Stimulated activated CD8-positive, alpha-beta memory T cell treated with anti-CD3 and anti-CD28 coated beads, Interleukin-4, amount 100 ng/mL, for 24 hours (primary cell): ENCODE measurements around the gene SLC7A10.
A peak's percentile ranks its signal among the peaks of the same experiment; 100 is the strongest.
"Not testable (repeated sequence)": the region's sequence is repeated elsewhere in the genome, so short reads cannot be mapped to it uniquely, and the experiment has no call there.

Experiments
- DNase-seq: peaks from one replicate; pipeline ENCODE4 v3.0.0-alpha.2; 2020; ENCODE audit warnings: low read depth

The SLC7A10 gene

DNA sequence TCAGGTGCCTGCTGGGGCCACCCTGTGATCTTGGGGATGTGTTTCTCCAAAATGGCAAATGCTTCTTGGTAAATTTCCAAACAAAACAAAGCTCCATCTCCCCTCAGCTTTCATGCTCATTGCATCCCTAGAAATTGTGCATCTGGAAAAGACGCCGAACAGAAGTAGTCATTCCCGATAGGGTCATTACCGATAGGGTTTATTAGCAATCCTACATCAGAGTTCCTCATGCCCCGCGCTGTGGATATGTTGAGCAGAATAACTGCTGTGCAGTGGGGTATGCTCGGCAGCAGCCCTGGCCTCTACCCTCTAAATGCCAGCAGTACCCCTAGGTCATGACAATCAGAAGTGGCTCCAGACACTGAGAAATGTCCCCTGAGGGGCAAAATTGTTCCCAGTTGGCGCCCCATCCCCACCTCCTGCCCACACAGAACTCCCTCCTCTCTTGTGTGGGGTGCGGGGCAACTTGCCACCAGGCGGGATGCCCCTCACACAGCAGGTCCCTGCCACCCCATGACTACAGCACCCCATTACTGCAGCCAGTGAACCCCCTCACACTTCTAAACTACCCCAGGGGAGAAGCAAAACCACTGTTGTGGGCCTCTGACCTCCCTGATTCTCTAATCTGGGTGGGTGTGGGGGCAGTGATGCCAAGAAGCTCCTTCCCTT, 13.0 kb upstream of the SLC7A10 start:
- DNase-seq: no peak

DNA sequence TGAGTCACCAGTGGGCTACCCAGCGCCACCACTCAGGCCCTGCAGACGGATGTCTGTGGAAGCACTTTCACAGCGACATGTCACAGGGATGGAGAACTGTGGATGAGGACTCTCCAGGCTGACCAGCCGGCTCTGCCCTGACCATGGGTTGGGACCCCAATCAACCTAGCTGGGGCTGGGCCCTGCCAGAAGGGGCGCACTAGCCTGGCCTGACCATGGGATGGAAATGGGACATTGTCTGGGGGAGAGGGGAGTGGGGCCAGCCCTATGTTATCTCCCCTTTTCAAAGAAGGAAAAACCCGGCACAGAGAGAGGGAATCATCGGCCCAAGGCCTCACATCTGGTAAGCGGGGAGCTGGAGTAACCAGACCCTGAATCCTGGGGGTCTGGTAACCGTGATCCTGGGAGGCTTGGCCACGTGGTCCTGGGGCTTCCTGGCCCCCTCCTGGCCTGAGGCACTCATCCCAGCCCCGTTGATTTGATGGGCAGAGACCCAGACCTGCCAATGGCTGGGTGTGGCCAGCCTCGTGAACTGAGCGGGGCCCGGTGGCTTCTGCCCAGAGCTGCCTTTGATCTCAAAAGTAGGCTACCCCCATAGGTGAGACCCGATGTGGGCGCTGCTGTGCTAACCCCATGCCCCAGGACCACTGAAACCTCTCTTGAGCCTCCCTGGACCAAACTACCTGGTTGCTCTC, 11.2 kb upstream of the SLC7A10 start:
- DNase-seq: no peak

DNA sequence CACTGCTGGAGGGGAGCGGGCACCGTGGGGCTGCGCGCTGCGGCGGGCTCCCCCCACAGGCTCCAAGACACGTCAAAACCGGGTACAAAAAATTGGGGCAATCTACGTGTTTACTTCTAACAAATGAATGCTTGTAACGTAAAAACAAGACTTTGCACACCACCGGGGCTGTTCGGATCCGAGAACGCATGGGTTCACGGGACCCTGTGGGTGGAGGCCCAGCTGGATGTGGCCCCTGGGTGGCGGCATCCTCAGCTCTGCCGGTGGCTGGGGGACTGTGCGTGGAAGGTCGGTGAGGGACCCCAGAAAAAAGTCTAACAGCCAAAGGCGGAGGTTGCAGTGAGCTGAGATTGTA, 10.3 kb upstream of the SLC7A10 start:
- no peak for DNase-seq

DNA sequence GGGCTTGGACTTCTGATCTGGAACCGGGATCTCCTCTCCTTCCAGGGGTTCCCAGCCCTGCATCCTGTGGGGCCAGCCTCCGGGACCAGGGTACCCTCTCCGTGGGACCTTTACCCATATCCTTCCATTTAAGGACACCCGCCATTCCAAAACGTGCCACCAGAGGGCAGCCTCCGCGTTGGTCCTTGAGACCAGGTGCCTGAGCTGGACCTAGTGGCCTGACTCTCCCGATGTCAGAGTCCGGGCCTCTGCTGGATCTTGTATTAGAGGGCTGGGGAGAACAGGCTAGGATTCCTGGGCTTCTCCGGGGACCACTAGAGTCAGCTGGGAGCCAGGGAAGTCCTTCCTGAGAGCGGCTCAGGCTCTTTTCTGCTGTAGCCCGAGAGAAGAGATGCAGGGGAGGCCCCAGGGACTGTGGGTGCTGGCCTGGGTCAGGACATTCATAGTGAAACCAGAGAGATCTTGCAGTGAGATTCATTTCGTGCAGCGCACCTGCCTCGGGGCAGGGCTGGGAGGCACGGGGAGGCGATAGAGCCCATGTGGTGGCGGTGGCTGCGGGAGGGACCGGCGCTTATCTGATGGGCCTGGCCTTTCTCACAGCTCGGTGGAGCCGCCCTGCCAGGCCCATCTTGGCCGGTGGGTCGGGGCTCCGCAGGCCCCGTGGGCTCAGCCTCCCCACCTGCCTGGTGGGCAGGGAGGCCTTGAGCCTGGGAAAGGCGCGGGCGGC, 9.8 kb upstream of the SLC7A10 start:
- peak; percentile 69 for DNase-seq

DNA sequence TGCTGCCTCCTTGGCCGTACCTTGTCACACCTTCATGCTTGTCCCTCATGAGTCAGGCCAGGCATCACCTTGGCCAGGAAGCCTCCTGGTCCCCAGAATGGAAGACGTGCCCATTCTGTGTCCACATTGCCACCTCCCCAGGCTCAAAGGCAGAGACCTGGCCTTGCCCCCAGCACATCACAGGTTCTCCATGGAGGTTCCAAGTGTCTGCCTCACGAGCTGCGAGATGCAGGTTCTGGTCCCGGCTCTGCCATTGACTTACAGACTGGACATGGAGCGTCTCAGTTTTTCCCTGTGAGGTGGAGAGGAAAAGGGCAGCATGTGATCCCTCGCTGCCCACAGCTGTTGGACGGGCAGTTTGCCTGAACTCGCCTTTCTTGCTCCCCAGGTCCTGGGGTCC, 9.1 kb upstream of the SLC7A10 start:
- no peak for DNase-seq

DNA sequence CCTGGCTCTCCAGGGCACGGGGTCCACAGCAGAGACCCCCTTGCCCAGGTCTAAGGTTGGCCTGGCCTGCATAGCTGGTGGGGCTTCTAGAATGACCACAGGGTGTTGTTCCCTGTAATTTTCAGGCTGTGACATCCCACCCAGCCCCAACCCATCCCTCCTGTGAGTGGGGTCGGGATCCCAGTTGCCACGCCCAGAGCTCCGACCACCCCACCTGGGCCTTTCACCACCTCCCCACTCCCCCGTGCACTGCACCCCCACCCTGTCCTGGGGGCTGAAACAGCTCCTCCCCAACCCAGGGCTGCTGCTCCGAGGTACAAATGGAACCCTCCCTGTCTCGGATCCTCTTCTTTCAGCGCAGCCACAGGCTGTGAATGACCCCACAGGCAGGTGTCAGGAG, 8.4 kb upstream of the SLC7A10 start:
- no peak for DNase-seq

DNA sequence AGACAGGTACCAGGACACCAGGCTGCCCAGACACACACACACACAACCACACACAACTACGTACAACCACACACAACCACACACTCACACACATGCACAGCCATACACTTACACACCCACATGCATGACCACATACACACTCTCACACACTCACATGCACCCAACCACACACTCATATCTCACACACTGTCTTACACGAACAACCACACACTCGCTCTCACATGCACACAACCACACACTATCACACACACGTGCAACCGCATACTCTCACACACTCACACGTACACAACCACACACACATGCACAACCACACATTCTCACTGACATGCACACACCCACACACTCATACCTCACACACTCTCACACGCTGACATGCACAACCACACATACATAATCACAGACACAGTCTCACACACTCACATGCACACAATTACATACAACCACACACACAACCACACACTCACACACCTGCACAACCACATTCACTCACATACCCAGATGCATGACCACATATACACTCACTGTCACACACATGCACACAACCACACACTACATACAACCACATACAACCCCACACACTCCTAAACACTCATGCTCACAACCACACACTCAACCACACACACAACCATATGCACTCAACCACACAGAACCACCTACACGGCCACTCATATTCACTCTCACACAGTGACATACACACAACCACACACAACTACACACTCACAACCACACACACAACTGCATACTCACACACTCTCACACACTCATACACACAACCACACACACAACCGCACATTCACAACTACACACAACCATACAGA, 7.6 kb upstream of the SLC7A10 start:
- DNase-seq: no peak

DNA sequence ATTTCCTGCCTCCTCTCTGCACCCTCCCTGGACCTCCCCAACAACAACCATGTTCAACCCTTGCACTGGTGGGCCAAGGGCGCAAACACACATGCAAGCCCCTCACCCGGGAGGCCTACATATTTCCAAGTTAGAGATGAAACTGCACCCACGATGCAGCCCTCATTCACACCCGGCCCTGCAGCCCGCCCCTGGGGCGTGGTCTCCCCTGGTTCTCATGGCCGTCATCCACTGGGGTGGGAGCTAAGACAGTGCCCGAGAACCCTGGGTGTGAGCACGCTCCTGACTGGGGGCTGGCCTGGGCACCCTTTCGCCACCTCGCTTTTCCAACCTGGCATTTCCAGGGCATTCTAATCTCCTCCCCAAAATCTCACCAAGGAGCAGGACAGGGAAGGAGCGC, 7.0 kb upstream of the SLC7A10 start:
- DNase-seq: no peak

DNA sequence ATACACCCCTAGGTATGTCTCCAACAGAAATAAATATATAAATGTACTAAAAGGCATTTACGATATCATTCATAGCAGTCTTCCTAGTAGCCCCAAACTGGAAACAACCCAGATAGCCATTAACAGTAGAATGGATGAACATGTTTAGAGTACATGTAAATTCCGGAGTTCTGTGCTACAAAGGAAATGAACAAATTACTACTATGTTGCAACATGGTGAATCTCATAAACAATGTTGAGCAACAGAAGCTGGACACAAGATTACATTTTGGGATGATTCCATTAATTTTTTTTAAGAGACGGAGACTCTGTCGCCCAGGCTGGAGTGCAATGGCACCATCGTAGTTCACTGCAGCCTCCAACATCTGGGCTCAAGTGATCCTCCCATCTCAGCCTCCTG, 5.9 kb upstream of the SLC7A10 start:
- no peak for DNase-seq

DNA sequence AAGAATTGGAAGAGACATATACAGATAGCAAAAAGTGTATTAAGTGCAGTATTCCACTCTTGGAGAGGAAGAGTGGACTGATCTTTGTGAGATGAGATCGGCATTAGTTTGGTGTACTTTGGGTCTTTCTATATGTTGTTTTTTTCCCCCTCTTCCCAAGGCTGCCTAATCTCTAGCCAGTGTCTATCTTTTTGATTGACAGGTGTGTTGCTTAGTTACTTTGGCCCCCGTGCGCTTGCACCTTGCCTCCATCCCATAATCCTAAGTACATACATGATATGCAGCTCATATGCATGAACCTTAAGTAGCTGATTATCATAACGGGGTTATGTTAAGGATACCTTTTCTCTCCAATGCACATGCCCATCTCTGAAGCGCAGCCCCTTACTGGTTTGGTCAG, 4.3 kb upstream of the SLC7A10 start:
- DNase-seq: no peak

DNA sequence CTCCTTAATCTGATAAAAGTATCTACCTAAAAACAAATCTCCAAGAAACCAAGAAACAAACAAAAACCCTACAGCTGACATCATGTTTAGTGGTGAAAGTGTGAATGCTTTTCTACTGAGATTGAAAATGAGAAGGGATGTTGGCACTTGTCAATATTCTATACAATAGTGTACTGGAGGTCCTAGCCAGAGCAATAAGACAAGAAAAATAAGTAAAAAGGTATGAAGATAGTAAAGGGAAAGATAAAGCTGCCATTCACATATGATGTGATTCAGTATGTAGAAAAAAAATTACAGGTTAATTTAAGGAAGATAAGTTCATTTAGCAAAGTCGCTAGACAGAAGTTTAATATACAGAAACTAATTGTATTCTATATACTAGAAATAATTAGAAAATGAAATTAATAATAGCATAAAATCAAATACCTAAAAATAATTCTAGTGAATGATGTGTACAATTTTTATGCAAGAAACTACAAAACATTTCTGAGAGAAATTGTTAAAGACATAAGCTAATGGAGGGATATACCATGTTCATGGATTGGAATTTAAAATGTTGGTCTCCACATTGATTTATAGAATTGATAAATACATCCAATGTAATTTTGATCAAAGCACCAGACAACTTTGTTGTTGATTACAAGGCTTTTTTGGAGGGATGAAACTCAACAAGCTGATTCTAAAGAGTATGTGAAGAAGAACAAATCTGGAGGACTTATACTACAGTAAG, 2.4 kb upstream of the SLC7A10 start:
- no peak for DNase-seq

DNA sequence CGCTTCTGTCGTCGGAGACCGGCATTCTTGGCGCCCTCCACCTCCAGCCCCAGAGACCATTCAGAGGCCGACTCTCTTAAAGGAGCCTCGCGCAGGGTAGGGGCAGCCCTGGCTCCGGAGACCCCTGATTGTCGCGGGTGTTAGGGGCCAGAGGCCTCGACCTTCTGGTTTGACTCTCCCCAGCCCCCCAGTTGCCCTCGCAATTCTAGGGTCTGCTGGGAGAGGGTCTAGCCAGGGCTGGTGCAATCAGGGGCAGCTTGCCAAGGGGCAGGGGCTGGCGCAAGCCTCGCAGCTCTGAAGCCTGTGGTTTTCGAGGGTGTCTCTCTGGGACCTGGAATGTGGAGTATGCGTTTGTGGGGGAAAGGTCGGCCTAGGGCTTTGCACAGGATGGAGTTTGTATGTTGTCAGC, 1.6 kb upstream of the SLC7A10 start:
- DNase-seq: no peak

DNA sequence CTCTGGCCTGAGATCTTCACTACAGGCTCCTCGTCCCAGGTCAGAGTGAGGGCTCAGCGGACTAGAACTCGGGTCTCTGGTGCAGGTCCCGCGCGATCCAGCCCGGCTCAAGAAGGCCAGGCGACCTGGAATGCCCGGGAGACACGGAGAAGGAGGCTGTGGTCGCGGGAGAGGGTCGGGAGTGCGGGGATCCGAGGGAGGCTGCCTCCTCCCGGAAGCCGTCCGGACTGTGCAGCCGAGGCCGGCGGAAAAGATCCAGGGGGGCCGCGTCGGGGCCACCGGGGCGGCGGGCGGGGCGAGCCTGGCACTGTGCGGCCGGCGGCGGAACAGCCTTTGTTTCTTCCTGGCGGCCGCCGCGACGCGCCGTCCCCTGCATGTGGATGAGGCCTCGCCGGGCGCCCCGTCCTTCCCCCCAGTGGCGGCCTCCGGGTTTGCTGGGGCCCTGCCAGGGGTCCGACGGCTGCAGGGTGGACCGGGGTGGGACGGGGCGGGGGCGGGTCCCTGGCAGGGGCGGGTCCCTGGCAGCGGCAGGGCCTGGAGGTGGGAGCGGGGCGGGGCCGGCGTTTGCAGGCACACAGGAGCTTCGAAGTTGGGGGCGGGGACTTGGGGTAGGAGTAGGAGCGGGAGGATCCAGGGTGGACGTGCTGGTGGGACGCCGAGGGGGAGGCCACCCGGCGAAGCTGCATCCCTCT, 1.0 kb upstream of the SLC7A10 start:
- DNase-seq: no peak

DNA sequence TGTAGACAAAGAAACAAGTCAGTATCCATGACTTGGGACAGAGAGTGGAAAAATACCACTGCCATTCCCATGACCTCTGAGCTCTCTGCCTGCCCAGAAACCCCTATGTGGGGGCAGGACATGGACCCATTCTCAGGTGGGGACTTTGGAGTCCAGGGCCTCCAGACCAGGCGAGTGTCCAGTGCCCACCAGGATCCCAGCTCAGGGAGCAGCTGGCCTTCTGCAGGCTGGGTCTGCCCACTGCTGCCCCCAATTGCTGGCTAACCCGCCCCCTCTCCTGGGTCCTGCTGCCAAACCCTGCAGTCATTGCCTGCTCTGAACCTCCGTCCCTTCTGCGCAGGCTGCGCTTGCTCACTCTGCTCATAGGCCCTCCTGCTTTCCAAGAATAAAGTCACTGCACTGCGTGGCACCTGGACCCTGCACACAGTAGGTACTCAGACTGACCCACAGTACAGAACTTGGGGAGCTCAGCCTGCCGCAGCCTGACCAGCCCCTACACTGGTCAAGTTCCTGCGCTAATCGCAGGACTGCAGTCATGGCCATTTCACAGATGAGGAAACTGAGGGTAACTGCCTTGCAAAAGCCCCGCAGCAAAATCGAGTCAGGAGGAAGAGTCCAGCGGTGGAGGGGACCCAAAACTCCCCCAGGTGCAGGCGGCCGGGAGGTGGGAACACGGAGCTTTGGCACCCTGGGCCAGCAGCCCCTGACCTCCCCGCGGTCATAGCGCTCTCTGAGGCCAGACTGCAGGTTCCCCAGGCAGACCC, 774 bp downstream of the SLC7A10 start:
- DNase-seq: no peak

DNA sequence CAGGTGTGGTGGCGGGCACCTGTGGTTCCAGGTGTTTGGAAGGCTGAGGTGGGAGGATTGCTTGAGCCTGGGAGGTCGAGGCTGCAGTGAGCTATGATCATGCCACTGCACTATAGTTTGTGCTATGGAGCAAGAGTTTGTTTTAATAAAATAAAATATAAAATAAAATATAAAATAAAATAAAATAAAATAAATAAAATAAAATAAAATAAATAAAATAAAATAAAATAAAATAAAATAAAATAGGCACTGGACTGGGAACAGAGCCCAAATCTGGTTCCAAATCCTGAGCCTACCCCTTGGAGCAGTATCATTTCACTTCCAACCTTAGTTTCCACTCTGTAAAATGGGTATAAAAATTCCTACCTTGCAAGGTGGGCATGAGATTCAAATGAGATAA, 3.4 kb downstream of the SLC7A10 start:
- DNase-seq: not testable (repeated sequence)

DNA sequence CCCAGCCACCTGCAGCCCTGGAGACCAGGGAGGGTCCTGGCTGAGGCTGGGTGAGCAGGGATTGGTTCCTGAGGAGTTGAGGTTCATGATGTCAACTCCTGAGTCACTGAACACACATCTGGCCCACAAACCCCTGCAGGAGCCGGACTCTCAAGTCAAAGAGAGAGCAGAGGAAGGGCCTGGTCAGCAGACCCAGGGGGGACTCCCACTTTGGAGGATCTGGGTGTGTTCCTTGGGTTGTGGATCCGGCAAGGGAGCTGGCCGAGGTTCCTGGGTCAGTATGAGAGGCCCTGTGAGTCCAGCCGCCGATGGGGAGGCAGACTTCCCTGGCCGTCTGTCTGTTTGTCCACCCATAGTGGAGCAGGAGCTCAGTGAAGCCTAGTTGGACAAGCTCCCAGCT, 4.0 kb downstream of the SLC7A10 start:
- no peak for DNase-seq

DNA sequence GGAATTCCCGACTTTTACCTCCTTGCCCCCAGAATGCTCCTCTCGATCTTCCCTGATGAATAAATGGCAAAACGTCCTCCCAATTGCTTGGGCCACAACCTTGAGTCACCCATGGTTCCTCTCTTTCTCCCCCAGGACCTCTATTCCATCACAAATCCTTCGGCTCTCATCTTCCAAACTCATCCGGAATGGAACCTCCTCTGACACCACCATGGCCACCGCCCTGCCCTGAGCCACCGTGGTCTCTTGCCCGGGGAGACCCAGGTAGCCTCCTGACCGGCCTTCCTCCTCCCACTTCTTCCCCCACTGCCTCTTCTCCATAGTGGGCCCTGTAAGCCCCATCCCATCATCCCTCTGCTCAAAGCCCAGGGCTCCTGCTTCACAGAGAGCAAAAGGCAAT, 4.9 kb downstream of the SLC7A10 start:
- DNase-seq: no peak

DNA sequence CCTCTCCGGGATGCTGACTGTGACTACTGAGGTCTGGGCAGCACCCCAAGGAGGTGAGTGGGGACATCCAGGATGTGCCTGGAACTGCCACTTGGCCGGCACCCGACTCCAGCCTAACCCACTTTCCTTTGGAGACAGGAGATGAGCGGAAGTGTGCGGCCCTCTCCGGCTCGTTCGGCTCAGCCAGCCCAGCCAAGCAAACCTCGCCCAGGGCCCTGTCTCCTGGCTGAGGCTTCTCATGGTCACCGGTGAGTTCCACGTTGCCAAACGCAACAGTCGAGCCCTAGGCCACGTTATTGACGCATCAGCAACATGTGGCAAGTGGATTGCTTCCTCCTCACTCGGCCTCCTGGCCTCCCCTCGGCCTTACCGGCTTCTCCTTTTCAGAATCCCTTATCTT, 5.5 kb downstream of the SLC7A10 start:
- no peak for DNase-seq

DNA sequence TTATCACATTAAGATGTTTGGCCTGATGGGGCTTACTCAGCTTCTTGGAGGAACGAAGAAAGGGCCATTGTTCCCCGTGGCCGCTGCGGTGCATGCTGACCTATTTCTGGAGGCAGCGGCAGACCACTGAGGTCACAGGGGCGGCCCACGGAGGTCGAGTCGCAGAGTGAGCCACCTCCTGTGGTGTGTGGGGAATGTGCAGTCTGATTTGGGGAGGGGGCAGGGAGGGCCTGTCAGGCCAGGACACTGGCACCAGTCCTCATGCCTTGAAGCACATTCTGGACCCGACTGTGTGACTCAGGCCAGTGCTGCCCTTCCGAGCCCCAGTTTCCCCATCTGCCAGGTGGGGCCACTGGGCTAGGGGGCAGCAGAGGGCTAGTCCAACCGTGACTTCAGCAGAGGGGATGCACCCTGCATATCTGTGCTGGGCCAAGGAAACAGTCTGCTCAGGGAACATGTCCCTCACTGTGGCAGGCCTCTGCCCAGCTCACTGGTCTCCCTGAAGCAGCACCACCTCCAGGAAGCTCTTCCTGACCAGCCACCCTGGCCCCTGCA, 6.3 kb downstream of the SLC7A10 start:
- no peak for DNase-seq

DNA sequence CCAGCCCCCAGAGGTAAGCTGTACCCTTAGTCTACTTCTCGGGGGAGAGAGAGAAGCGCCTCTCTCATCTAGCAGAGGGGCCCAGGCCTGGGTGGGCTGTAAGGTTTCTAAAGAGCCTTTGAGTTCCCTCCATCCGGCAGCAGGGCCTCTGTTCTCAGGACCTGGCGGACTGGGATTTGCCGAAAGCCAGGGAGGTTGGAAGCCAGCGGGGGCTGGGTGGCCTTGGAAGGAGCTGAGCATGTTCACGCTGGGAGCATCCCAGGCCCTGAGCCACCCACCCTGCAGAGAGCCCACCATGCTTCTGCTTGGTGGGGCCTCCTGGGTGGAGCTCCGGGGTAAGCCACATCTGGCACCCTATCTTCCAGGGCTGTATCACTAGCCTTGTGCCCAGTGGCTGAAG, 7.8 kb downstream of the SLC7A10 start:
- no peak for DNase-seq
